ENCODE data around the gene RAPGEF4. TPM values are rescaled to one million over a fixed set of nuclear protein-coding genes. Genes with fewer than 3 reads are reported as not detected.

RAPGEF4 gene
- total RNA-seq, 1 experiment from 2014 or later = 0.98 TPM

DNA sequence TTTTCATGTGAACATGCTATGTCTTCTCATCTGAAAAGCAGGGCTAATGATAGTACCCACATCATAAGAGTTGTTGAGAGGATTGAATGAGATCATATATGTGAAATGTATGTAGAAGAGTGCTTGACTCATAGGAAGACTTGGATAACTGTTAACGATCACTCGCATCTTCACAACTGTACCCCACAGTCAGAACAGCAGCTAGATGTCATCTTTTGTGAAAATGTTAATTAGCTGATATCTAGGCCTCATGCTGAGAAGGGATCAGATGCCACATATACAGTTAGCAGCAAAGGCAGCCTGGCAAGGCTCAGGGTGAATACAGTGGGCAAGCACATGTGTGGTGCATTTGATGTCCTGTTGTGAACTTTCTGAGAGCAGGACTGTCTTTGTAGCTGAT, 364.2 kb downstream of the RAPGEF4 start:
- no TSS peak for BruUV-seq (replicated peaks)
- Mint-ChIP-seq H3K36me3 (ENCODE audit: insufficient read depth, unreplicated experiment) (peaks cover 25% of the 10 kb centered on the region), H3K4me1 (ENCODE audit: low read depth, unreplicated experiment) (peaks cover 4% of the 10 kb centered on the region), H3K27me3 (ENCODE audit: insufficient read depth, unreplicated experiment) (no peaks in the 10 kb centered on the region), H3K4me3 (ENCODE audit: unreplicated experiment) (no peak overlapping the region), H3K27ac (ENCODE audit: unreplicated experiment) (no peak overlapping the region), H3K9me3 (ENCODE audit: unreplicated experiment) (no peaks in the 10 kb centered on the region)
- H3K4me1 ChIP-seq = 0 out of 2 replicates have a peak, but pooled peaks cover under 1% of the 10 kb centered on the region
- no peak for DNase-seq
- TF ChIP-seq, protein P1, sequence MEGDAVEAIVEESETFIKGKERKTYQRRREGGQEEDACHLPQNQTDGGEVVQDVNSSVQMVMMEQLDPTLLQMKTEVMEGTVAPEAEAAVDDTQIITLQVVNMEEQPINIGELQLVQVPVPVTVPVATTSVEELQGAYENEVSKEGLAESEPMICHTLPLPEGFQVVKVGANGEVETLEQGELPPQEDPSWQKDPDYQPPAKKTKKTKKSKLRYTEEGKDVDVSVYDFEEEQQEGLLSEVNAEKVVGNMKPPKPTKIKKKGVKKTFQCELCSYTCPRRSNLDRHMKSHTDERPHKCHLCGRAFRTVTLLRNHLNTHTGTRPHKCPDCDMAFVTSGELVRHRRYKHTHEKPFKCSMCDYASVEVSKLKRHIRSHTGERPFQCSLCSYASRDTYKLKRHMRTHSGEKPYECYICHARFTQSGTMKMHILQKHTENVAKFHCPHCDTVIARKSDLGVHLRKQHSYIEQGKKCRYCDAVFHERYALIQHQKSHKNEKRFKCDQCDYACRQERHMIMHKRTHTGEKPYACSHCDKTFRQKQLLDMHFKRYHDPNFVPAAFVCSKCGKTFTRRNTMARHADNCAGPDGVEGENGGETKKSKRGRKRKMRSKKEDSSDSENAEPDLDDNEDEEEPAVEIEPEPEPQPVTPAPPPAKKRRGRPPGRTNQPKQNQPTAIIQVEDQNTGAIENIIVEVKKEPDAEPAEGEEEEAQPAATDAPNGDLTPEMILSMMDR (IDR thresholded peaks at IDR 0.05; ENCODE audit: insufficient read depth in 1 of 2, low read depth in 1 of 2, low read length in 1 of 2, severe bottlenecking in 1 of 2, unreplicated experiment in 1 of 2) = no peak
- no peak overlapping the region for H3K4me3 ChIP-seq (ENCODE audit: low read depth, low read length)
- H3K27me3 ChIP-seq (replicated peaks; ENCODE audit: control insufficient read depth, insufficient read depth, low read length) = no peaks in the 10 kb centered on the region
- CTCF ChIA-PET = interaction anchor here (0.6 kb wide), 1 partner anchor 904 kb away, joined by 4 read pairs; no protein-coding TSS in a partner anchor
- H3K36me3 ChIP-seq (ENCODE audit: control insufficient read depth, insufficient read depth, low read length) = no peaks in the 10 kb centered on the region
- intact Hi-C loops (cut with micrococcal nuclease; ENCODE audit: unreplicated experiment) = no loop called here
- H3K9me3 ChIP-seq = no peaks in the 10 kb centered on the region
- POLR2A ChIA-PET = no interaction called here

DNA sequence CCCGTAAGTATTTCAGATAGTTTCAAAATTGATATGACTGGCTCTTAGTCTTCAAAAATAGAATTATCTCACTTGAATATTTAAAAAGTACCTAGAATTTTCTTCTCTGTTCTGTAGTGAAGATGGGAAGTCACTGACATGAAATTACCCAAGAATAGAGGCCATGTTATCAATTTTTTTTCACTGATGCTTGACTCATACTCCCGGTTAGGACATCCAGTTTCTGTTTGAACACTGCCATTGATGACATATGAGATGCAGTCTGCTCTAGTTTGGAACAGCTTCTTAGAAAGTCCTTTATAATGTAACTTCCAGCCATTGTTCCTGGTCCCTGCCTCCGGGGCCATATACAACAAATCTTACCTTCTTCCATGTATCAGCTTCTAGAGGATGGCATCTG, 366.0 kb downstream of the RAPGEF4 start:
- POLR2A ChIA-PET = no interaction called here
- CTCF ChIA-PET = no interaction called here
- H3K4me1 ChIP-seq = peaks cover 6% of the 10 kb centered on the region; the same call in 1 of the 2 replicates
- H3K4me3 Mint-ChIP-seq (ENCODE audit: unreplicated experiment) = no peak overlapping the region
- H3K27ac Mint-ChIP-seq (ENCODE audit: unreplicated experiment) = no peak overlapping the region
- peaks cover 26% of the 10 kb centered on the region for H3K36me3 Mint-ChIP-seq (ENCODE audit: insufficient read depth, unreplicated experiment)
- TF ChIP-seq, protein P1 (IDR thresholded peaks at IDR 0.05; ENCODE audit: insufficient read depth in 1 of 2, low read depth in 1 of 2, low read length in 1 of 2, severe bottlenecking in 1 of 2, unreplicated experiment in 1 of 2) = no peak
- H3K9me3 Mint-ChIP-seq (ENCODE audit: unreplicated experiment) = no peaks in the 10 kb centered on the region
- H3K27me3 ChIP-seq (replicated peaks; ENCODE audit: control insufficient read depth, insufficient read depth, low read length) = no peaks in the 10 kb centered on the region
- no TSS peak for BruUV-seq (replicated peaks)
- no peaks in the 10 kb centered on the region for H3K9me3 ChIP-seq
- DNase-seq = no peak
- no peak overlapping the region for H3K4me3 ChIP-seq (ENCODE audit: low read depth, low read length)
- H3K27me3 Mint-ChIP-seq (ENCODE audit: insufficient read depth, unreplicated experiment) = no peaks in the 10 kb centered on the region
- peaks cover 10% of the 10 kb centered on the region for H3K4me1 Mint-ChIP-seq (ENCODE audit: low read depth, unreplicated experiment)
- intact Hi-C loops (cut with micrococcal nuclease; ENCODE audit: unreplicated experiment) = no loop called here
- no peaks in the 10 kb centered on the region for H3K36me3 ChIP-seq (ENCODE audit: control insufficient read depth, insufficient read depth, low read length)

Other genes with a start within 250 kb of the RAPGEF4 start
- gene PDK1, start 179.8 kb upstream of the RAPGEF4 start, total RNA-seq (2022) = 10.7 and 11.0 TPM in 2 replicates